HCT116 (cell line): ENCODE measurements around the gene ALKBH4. TPM values are rescaled to one million over a fixed set of nuclear protein-coding genes. Genes with fewer than 3 reads are reported as not detected.

ENCODE experiments used
- ATAC-seq: fragments of 200-7000 bp; cut with Tn5 transposase; 2 replicates; pipeline ENCODE4 v1.9.1; 2020; ENCODE audit warnings: mild to moderate bottlenecking, moderate library complexity
- BruUV-seq: library from RNA; stranded (reverse); fragments of 400-500 nt; replicated peaks from 2 replicates; lab custom pipeline; 2021; lab: Mats Ljungman, UMichigan
- CTCF ChIA-PET: fragments of 300-600 bp; sonication (Branson Sonifier 250); formaldehyde crosslinking; loops from one replicate; lab custom pipeline; 2021; ENCODE audit warnings: antibody characterized with exemption; lab: Charles Lee
- POLR2A ChIA-PET: fragments of 300-600, 350-600 bp; sonication (Branson Sonifier 250); formaldehyde crosslinking; loops from one replicate; lab custom pipeline; 2021; ENCODE audit warnings: antibody characterized with exemption; lab: Charles Lee
- RAD21 ChIA-PET, 2 experiments: fragments of 300-600 bp; sonication (Branson Sonifier 250); formaldehyde crosslinking; loops; one replicate each; lab custom pipeline; 2023; ENCODE audit warnings: low total read pairs in 2 of 2; ENCODE audit not compliant: uncharacterized antibody in 2 of 2, unreplicated experiment in 2 of 2, low non-redundant PET in 1 of 2; lab: Charles Lee
- DNase-seq: peaks from one replicate; pipeline ENCODE4 v3.0.0-alpha.2; 2010; ENCODE audit warnings: low read depth, low spot score
- H2AFZ ChIP-seq: fragments of 200-600 bp; shearing (Covaris generic), sonication (generic); 2 replicates; pipeline ENCODE4 v1.6.1; 2017; ENCODE audit warnings: low read depth, mixed run types, mixed read lengths, antibody characterized with exemption, low read length; ENCODE audit not compliant: poor library complexity, severe bottlenecking
- H3K27ac ChIP-seq: 2 replicates; pipeline ENCODE4 v1.5.1; 2012; ENCODE audit warnings: low read depth, low read length
- H3K27me3 ChIP-seq: fragments of 200-600 bp; sonication (generic); 2 replicates; pipeline ENCODE4 v1.6.1; 2016; ENCODE audit warnings: mixed run types, low read length, mixed read lengths; ENCODE audit not compliant: insufficient read depth
- H3K36me3 ChIP-seq, 2 experiments: fragments of 200-500 bp in 1 of 2; fragments of 200-600 bp in 1 of 2; sonication (Bioruptor generic) in 1 of 2; sonication (generic) in 1 of 2; 2 replicates each; pipeline versions ENCODE4 v1.5.1 to v1.6.1; 2014 to 2016; ENCODE audit warnings: low read length in 2 of 2, inconsistent platforms in 1 of 2, mixed read lengths in 1 of 2, mixed run types in 1 of 2; ENCODE audit not compliant: insufficient read depth in 2 of 2, control insufficient read depth in 1 of 2
- H3K4me1 ChIP-seq, 2 experiments: fragments of 200-600 bp in 1 of 2; sonication (generic) in 1 of 2; 2 replicates each; pipeline versions ENCODE4 v1.5.1 to v1.6.1; 2012 to 2017; ENCODE audit warnings: low read length in 2 of 2, inconsistent platforms in 1 of 2, mild to moderate bottlenecking in 1 of 2, mixed read lengths in 1 of 2, mixed run types in 1 of 2, moderate library complexity in 1 of 2; ENCODE audit not compliant: insufficient read depth in 2 of 2, control insufficient read depth in 1 of 2
- H3K4me2 ChIP-seq: fragments of 200-600 bp; sonication (generic); 2 replicates; pipeline ENCODE4 v1.6.1; 2017; ENCODE audit warnings: mixed run types, low read length, mixed read lengths
- H3K4me3 ChIP-seq, 2 experiments: fragments of 200-600 bp in 1 of 2; sonication (generic) in 1 of 2; replicated peaks in 1 of 2; 2 replicates each; pipeline ENCODE4 v1.5.1; 2011 to 2016; ENCODE audit warnings: low read length in 2 of 2, control low read depth in 1 of 2, low read depth in 1 of 2, mild to moderate bottlenecking in 1 of 2, mixed read lengths in 1 of 2, mixed run types in 1 of 2
- H3K79me2 ChIP-seq: fragments of 200-600 bp; sonication (generic); 2 replicates; pipeline ENCODE4 v1.6.1; 2017; ENCODE audit warnings: mild to moderate bottlenecking, mixed run types, low read length, moderate library complexity, mixed read lengths; ENCODE audit not compliant: insufficient read depth
- H3K9ac ChIP-seq: fragments of 200-600 bp; sonication (generic); 2 replicates; pipeline ENCODE4 v1.6.1; 2016; ENCODE audit warnings: low read length, mixed read lengths
- H3K9me2 ChIP-seq: fragments of 200-600 bp; sonication (generic), shearing (Covaris generic); 2 replicates; pipeline ENCODE4 v1.6.1; 2017; ENCODE audit warnings: mixed run types, mild to moderate bottlenecking, moderate library complexity; ENCODE audit not compliant: insufficient read depth
- H3K9me3 ChIP-seq, 2 experiments: fragments of 200-500 bp in 1 of 2; fragments of 200-600 bp in 1 of 2; sonication (Bioruptor generic) in 1 of 2; sonication (generic) in 1 of 2; 2 replicates each; pipeline ENCODE4 v1.6.1; 2014 to 2017; ENCODE audit warnings: low read length in 2 of 2, mixed read lengths in 2 of 2, inconsistent platforms in 1 of 2, low read depth in 1 of 2, mild to moderate bottlenecking in 1 of 2, mixed run types in 1 of 2, moderate library complexity in 1 of 2; ENCODE audit not compliant: control insufficient read depth in 1 of 2, insufficient read depth in 1 of 2
- H4K20me1 ChIP-seq: fragments of 200-600 bp; sonication (generic), shearing (Covaris generic); 2 replicates; pipeline ENCODE4 v1.6.1; 2017; ENCODE audit warnings: mixed run types, mild to moderate bottlenecking, moderate library complexity; ENCODE audit not compliant: insufficient read depth
- CBX3 ChIP-seq: IDR thresholded peaks from 2 replicates; pipeline ENCODE4 v1.6.1; 2012; ENCODE audit warnings: low read depth
- CEBPB ChIP-seq: IDR thresholded peaks from 2 replicates; pipeline ENCODE4 v1.6.1; 2012; ENCODE audit warnings: low read depth
- CTCF ChIP-seq, 3 experiments: fragments of 200-600 bp in 1 of 3; sonication (generic) in 1 of 3; IDR thresholded peaks in 2 of 3; conservative IDR thresholded peaks in 1 of 3; 2 replicates each; pipeline ENCODE4 v1.5.1; 2012 to 2017; ENCODE audit warnings: low read depth in 2 of 3, low read length in 2 of 3, antibody characterized with exemption in 1 of 3, borderline replicate concordance in 1 of 3, control low read depth in 1 of 3, mild to moderate bottlenecking in 1 of 3, mixed read lengths in 1 of 3, mixed run types in 1 of 3, moderate library complexity in 1 of 3; ENCODE audit not compliant: insufficient read depth in 1 of 3
- EGR1 ChIP-seq: IDR thresholded peaks from 2 replicates; pipeline ENCODE4 v1.6.1; 2012; ENCODE audit warnings: low read depth
- EZH2 ChIP-seq: fragments of 200-600 bp; sonication (generic); IDR thresholded peaks from 2 replicates; pipeline ENCODE4 v1.6.1; 2017; ENCODE audit warnings: antibody characterized with exemption, mixed run types
- EZH2phosphoT487 ChIP-seq: fragments of 200-600 bp; IDR thresholded peaks from 2 replicates; pipeline ENCODE4 v1.6.1; 2018; ENCODE audit warnings: antibody characterized with exemption, borderline replicate concordance
- FOSL1 ChIP-seq: IDR thresholded peaks from 2 replicates; pipeline ENCODE4 v1.6.1; 2012; ENCODE audit warnings: low read depth
- JUND ChIP-seq: IDR thresholded peaks from 2 replicates; pipeline ENCODE4 v1.6.1; 2012
- POLR2AphosphoS5 ChIP-seq: IDR thresholded peaks from 2 replicates; pipeline ENCODE4 v1.6.1; 2011; ENCODE audit warnings: mild to moderate bottlenecking, low read depth, low read length, moderate library complexity
- SP1 ChIP-seq: IDR thresholded peaks from 2 replicates; pipeline ENCODE4 v1.6.1; 2012; ENCODE audit warnings: low read depth
- SRF ChIP-seq: IDR thresholded peaks from 2 replicates; pipeline ENCODE4 v1.6.1; 2012; ENCODE audit warnings: low read depth
- TCF7L2 ChIP-seq: IDR thresholded peaks from 2 replicates; pipeline ENCODE4 v1.7.0; 2011; ENCODE audit warnings: borderline replicate concordance, inconsistent platforms; ENCODE audit not compliant: insufficient read depth, insufficient read length; ENCODE audit errors: extremely low read depth
- YY1 ChIP-seq: IDR thresholded peaks from 2 replicates; pipeline ENCODE4 v1.6.1; 2011; ENCODE audit warnings: low read length, low read depth, moderate library complexity, mild to moderate bottlenecking; ENCODE audit not compliant: insufficient replicate concordance; ENCODE audit errors: extremely low read depth
- ZFX ChIP-seq: fragments of 450-650 bp; IDR thresholded peaks from 2 replicates; pipeline ENCODE4 v1.6.1; 2017
- ZNF274 ChIP-seq: fragments of 200-500 bp; sonication (Bioruptor generic); IDR thresholded peaks from 2 replicates; pipeline ENCODE4 v1.6.1; 2014; ENCODE audit warnings: mild to moderate bottlenecking, low read depth, low read length, inconsistent platforms
- intact Hi-C: fragments of 100-400 bp; cut with micrococcal nuclease; formaldehyde crosslinking; loops from 2 replicates; pipeline ENCODE4 v1.10.0; 2022
- total RNA-seq: library from RNA; stranded (reverse); gene quantifications from one replicate; pipeline ENCODE4 v1.2.1, GENCODE V29; 2021; ENCODE audit not compliant: unreplicated experiment
- TF ChIP-seq, protein P1 (sequence below): IDR thresholded peaks from 2 replicates; pipeline ENCODE4 v1.6.1; 2012

ALKBH4 gene
- total RNA-seq, 1 experiment from 2014 or later: 14.9 TPM

- no peak for TF ChIP-seq POLR2AphosphoS5
- TF ChIP-seq SRF: no peak
- no peak for TF ChIP-seq CEBPB
- TF ChIP-seq EZH2: no peak
- TF ChIP-seq, protein P1, sequence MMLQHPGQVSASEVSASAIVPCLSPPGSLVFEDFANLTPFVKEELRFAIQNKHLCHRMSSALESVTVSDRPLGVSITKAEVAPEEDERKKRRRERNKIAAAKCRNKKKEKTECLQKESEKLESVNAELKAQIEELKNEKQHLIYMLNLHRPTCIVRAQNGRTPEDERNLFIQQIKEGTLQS: no peak
- no peak for TF ChIP-seq EZH2phosphoT487
- no peak for TF ChIP-seq SP1
- TF ChIP-seq CTCF (IDR thresholded peaks at IDR 0.05 in 2 of 3, conservative IDR thresholded peaks at IDR 0.05 in 1 of 3; ENCODE audit: borderline replicate concordance in 1 of 3, insufficient read depth in 1 of 3, low read depth in 2 of 3, low read length in 2 of 3): no peak
- no peak for TF ChIP-seq FOSL1
- no peak for TF ChIP-seq JUND
- no peak for TF ChIP-seq YY1
- TF ChIP-seq, all 23 proteins: peak for 0
Observed at GRCh38 chr7:102457352-102457924, 7.2 kb downstream of the ALKBH4 start (continued).

- ChIA-PET CTCF (interaction anchor here (0.7 to 1.3 kb wide), 3 partner anchors 16 to 52 kb away, joined by 3 to 5 read pairs (median 4); no protein-coding TSS in a partner anchor), RAD21 (interaction anchor here in 1 of 2 experiments (1.1 to 1.8 kb wide), 2 partner anchors 16 to 52 kb away, joined by 3 to 5 read pairs; no protein-coding TSS in a partner anchor), POLR2A (interaction anchor here (0.8 kb wide), 1 partner anchor 9 kb away, joined by 3 read pairs; no protein-coding TSS in a partner anchor)
- DNase-seq (peak; percentile 65), ATAC-seq (peak; percentile 84)
- Histone ChIP-seq H3K27ac (peak overlapping the region; percentile 68), H3K4me2 (peak overlapping the region; percentile 73), H4K20me1 (no peaks in the 10 kb centered on the region), H3K36me3 (peaks cover 0 to 4% of the 10 kb centered on the region in 2 experiments; a peak in 3 of 4 replicates), H3K79me2 (no peaks in the 10 kb centered on the region), H3K9ac (peak overlapping the region; percentile 32; the same call in 1 of the 2 replicates), H3K9me2 (no peaks in the 10 kb centered on the region), H3K4me3 (0 out of 4 replicates have a peak overlapping the region, but pooled peaks of 1 of the 2 experiments have one; percentile 21), H3K27me3 (no peaks in the 10 kb centered on the region), H3K9me3 (no peaks in the 10 kb centered on the region), H3K4me1 (peaks cover 21 to 23% of the 10 kb centered on the region in 2 experiments), H2AFZ (no peak overlapping the region)
- intact Hi-C loops: loop anchor here (2.0 kb wide), 1 partner anchor 16 kb away; no protein-coding TSS in a partner anchor
- BruUV-seq: TSS peak; percentile 52
- TF ChIP-seq SP1 (peak; percentile 69), ZFX (no peak), TCF7L2 (peak; percentile 37), YY1 (no peak), ZNF274 (no peak), CTCF (IDR thresholded peaks at IDR 0.05 in 2 of 3, conservative IDR thresholded peaks at IDR 0.05 in 1 of 3; ENCODE audit: borderline replicate concordance in 1 of 3, insufficient read depth in 1 of 3, low read depth in 2 of 3, low read length in 2 of 3) (no peak), EGR1 (peak; percentile 74), EZH2phosphoT487 (no peak), FOSL1 (peak; percentile 80), CBX3 (no peak)
Observed at GRCh38 chr7:102456327-102456726, 8.3 kb downstream of the ALKBH4 start.
